ENCODE measurements around the gene TRIM65. TPM values are rescaled to one million over a fixed set of nuclear protein-coding genes. Genes with fewer than 3 reads are reported as not detected.
"Not testable (repeated sequence)": the region's sequence is repeated elsewhere in the genome, so short reads cannot be mapped to it uniquely, and the experiment has no call there.

The TRIM65 gene
- total RNA-seq, 1 experiment from 2014 or later = 48.6 TPM

GRCh38 chr17:75861927-75862317, 34.8 kb downstream of the TRIM65 start:
- CTCF ChIA-PET = interaction anchor here (1.1 kb wide), 1 partner anchor 79 kb away, joined by 4 read pairs; no protein-coding TSS in a partner anchor
- BruUV-seq (replicated peaks) = no TSS peak
- H3K9me3 ChIP-seq (ENCODE audit: control insufficient read depth, insufficient read depth, low read depth, low read length) = no peaks in the 10 kb centered on the region
- POLR2A ChIA-PET = no interaction called here
- no peaks in the 10 kb centered on the region for H3K4me1 ChIP-seq (ENCODE audit: control insufficient read depth, insufficient read depth, low read length)
- intact Hi-C loops (cut with micrococcal nuclease; ENCODE audit: unreplicated experiment) (no loop called here), in situ Hi-C loops (cut with HindIII; ENCODE audit: low pct_unique_long_range_greater_than_20kb, low sequenced_read_pairs) (no loop called here)
- H3K4me3 ChIP-seq (ENCODE audit: low read depth in 2 of 2, low read length in 2 of 2) = no peak overlapping the region
- no peak for TF ChIP-seq SIN3A (IDR thresholded peaks at IDR 0.05; ENCODE audit: borderline replicate concordance, insufficient read depth, low read depth, low read length)
- no peak for TF ChIP-seq TCF7L2 (IDR thresholded peaks at IDR 0.05; ENCODE audit: low read depth, low read length)
- TF ChIP-seq CTCF (IDR thresholded peaks at IDR 0.05) = no peak
- TF ChIP-seq POLR2AphosphoS5 (IDR thresholded peaks at IDR 0.05; ENCODE audit: low read depth, low read length) = no peak
- no peak for TF ChIP-seq REST (IDR thresholded peaks at IDR 0.05; ENCODE audit: insufficient read depth in 1 of 2, low read depth in 2 of 2, low read length in 1 of 2)
- no peak overlapping the region for H3K27ac ChIP-seq (ENCODE audit: low read length)
- H3K27me3 ChIP-seq (ENCODE audit: control insufficient read depth, insufficient read depth, low read length) = no peaks in the 10 kb centered on the region
- no peaks in the 10 kb centered on the region for H3K36me3 ChIP-seq (ENCODE audit: control insufficient read depth, insufficient read depth, low read length)
- no peak for DNase-seq (ENCODE audit: low read depth, low spot score)
- ATAC-seq = 0 out of 2 replicates have a peak, but pooled peaks have one; percentile 11

DNA sequence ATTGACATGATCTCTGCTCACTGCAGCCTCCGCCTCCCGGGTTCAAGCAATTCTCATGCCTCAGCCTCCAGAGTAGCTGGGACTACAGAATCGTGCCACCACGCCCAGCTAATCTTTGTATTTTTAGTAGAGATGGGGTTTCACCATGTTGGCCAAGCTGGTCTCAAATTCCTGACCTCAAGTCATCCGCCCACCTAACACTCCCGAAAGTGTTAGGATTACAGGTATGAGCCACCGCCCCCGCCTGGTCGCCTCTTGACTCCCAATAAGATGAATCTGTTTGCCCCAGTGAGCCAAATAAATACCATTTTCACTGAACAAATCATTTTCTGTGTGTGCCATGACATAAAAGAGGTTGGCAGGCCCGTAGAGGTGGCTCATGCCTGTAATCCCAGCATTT, 37.4 kb downstream of the TRIM65 start:
- intact Hi-C loops (cut with micrococcal nuclease; ENCODE audit: unreplicated experiment); DNase-seq (ENCODE audit: low read depth, low spot score); in situ Hi-C loops (cut with HindIII; ENCODE audit: low pct_unique_long_range_greater_than_20kb, low sequenced_read_pairs); H3K36me3 ChIP-seq (ENCODE audit: control insufficient read depth, insufficient read depth, low read length); H3K9me3 ChIP-seq (ENCODE audit: control insufficient read depth, insufficient read depth, low read depth, low read length); H3K27ac ChIP-seq (ENCODE audit: low read length); H3K4me1 ChIP-seq (ENCODE audit: control insufficient read depth, insufficient read depth, low read length); H3K27me3 ChIP-seq (ENCODE audit: control insufficient read depth, insufficient read depth, low read length); BruUV-seq (replicated peaks); ATAC-seq; H3K4me3 ChIP-seq (ENCODE audit: low read depth in 2 of 2, low read length in 2 of 2); POLR2A ChIA-PET: not testable (repeated sequence)
- CTCF ChIA-PET = interaction anchor here (0.7 kb wide), 1 partner anchor 11 kb away, joined by 4 read pairs; no protein-coding TSS in a partner anchor

GRCh38 chr17:75856062-75856756, 40.5 kb downstream of the TRIM65 start:
- Histone ChIP-seq H3K27ac (ENCODE audit: low read length) (peak overlapping the region; percentile 88), H3K4me1 (ENCODE audit: control insufficient read depth, insufficient read depth, low read length) (peaks cover 19% of the 10 kb centered on the region), H3K9me3 (ENCODE audit: control insufficient read depth, insufficient read depth, low read depth, low read length) (no peaks in the 10 kb centered on the region), H3K27me3 (ENCODE audit: control insufficient read depth, insufficient read depth, low read length) (no peaks in the 10 kb centered on the region), H3K4me3 (ENCODE audit: low read depth in 2 of 2, low read length in 2 of 2) (peak overlapping the region; percentile 91 to 97), H3K36me3 (ENCODE audit: control insufficient read depth, insufficient read depth, low read length) (no peaks in the 10 kb centered on the region; the same call in 1 of the 2 replicates)
- TF ChIP-seq REST (IDR thresholded peaks at IDR 0.05; ENCODE audit: insufficient read depth in 1 of 2, low read depth in 2 of 2, low read length in 1 of 2) = no peak
- peak; percentile 54 for TF ChIP-seq CTCF (IDR thresholded peaks at IDR 0.05)
- TSS peak; percentile 95 for BruUV-seq (replicated peaks)
- in situ Hi-C loops (cut with HindIII; ENCODE audit: low pct_unique_long_range_greater_than_20kb, low sequenced_read_pairs) (no loop called here), intact Hi-C loops (cut with micrococcal nuclease; ENCODE audit: unreplicated experiment) (no loop called here)
- ATAC-seq (peak; percentile 56; the same call in 1 of the 2 replicates), DNase-seq (ENCODE audit: low read depth, low spot score) (no peak)
- CTCF ChIA-PET = interaction anchor here (0.8 to 1.8 kb wide), 4 partner anchors 8 to 106 kb away, joined by 3 to 22 read pairs (median 4); no protein-coding TSS in a partner anchor
- POLR2A ChIA-PET = interaction anchor here (1.0 to 1.2 kb wide), 2 partner anchors 17 to 21 kb away, joined by 4 read pairs; no protein-coding TSS in a partner anchor

Data from Panc1 (cell line).